Natural killer cell treated with Interleukin-12 subunit alpha and Interleukin-12 subunit beta and Interleukin-15 and Interleukin-18, amount 100 ng/mL, for 72 hours (primary cell): ENCODE results near the gene SLC9A7. TPM values are rescaled to one million over a fixed set of nuclear protein-coding genes. Genes with fewer than 3 reads are reported as not detected.
A peak's percentile ranks its signal among the peaks of the same experiment; 100 is the strongest.
"Not testable (repeated sequence)": the region's sequence is repeated elsewhere in the genome, so short reads cannot be mapped to it uniquely, and the experiment has no call there.

Experiments
- ATAC-seq, 2 donors: fragments of 150-1000 bp; cut with Tn5 transposase in 1 of 2; sonication (Bioruptor Pico), chemical (Tn5 transposase) in 1 of 2; 2 replicates each; pipeline ENCODE4 v1.10.0; 2021
- DNase-seq: peaks from one replicate; pipeline ENCODE4 v3.0.0; 2022; ENCODE audit warnings: low spot score
- H3K27ac Mint-ChIP-seq, 2 donors: 1 replicate in 1 of 2; 2 replicates in 1 of 2; pipeline ENCODE4 v1.8.0; 2022; ENCODE audit warnings: mixed read lengths in 2 of 2, mild to moderate bottlenecking in 1 of 2, moderate library complexity in 1 of 2
- H3K27me3 Mint-ChIP-seq, 2 donors: 1 replicate in 1 of 2; 2 replicates in 1 of 2; pipeline ENCODE4 v1.8.0; 2022; ENCODE audit warnings: mixed read lengths in 2 of 2
- H3K36me3 Mint-ChIP-seq: one replicate; pipeline ENCODE4 v1.8.0; 2022; ENCODE audit warnings: mixed read lengths
- H3K4me1 Mint-ChIP-seq, 2 donors: 1 replicate in 1 of 2; 2 replicates in 1 of 2; pipeline ENCODE4 v1.8.0; 2022; ENCODE audit warnings: low read depth in 2 of 2, mixed read lengths in 2 of 2, mild to moderate bottlenecking in 1 of 2
- H3K4me3 Mint-ChIP-seq: one replicate; pipeline ENCODE4 v1.8.0; 2022; ENCODE audit warnings: mixed read lengths
- H3K9me3 Mint-ChIP-seq: 2 replicates; pipeline ENCODE4 v1.8.0; 2022; ENCODE audit warnings: mixed read lengths
- total RNA-seq, 2 donors: library from RNA; stranded (reverse); gene quantifications; one replicate each; pipeline ENCODE4 v1.2.3, GENCODE V29; 2022

The SLC9A7 gene
- total RNA-seq = 1 to 10 TPM; 1.6 to 3.7 TPM

- peaks cover 11 to 27% of the 10 kb centered on the region in 2 donors for H3K27me3 Mint-ChIP-seq
- no peak within 1 kb of the TSS for H3K27ac Mint-ChIP-seq
- peak within 1 kb of the TSS; percentile 84 for H3K4me3 Mint-ChIP-seq
- ATAC-seq = peak; percentile 87 to 95
- peaks cover 6 to 8% of the 10 kb centered on the region in 2 donors for H3K4me1 Mint-ChIP-seq
- DNase-seq = peak; percentile 75
- no peaks in the 10 kb centered on the region for H3K36me3 Mint-ChIP-seq
- no peaks in the 10 kb centered on the region for H3K9me3 Mint-ChIP-seq
Measured at GRCh38 chrX:46758956-46759644, at the start of gene SLC9A7. Gene SLC9A7, minus strand, starts transcription at chrX:46759118. Its CDS starts 89 bp downstream, at chrX:46759029.

GRCh38 chrX:46805270-46805669 is 46.4 kb upstream of the SLC9A7 start:
- H3K9me3 Mint-ChIP-seq = no peaks in the 10 kb centered on the region
- peaks cover 14 to 19% of the 10 kb centered on the region in 2 donors for H3K27me3 Mint-ChIP-seq
- H3K27ac Mint-ChIP-seq = no peak overlapping the region
- H3K4me3 Mint-ChIP-seq = no peak overlapping the region
- no peaks in the 10 kb centered on the region for H3K4me1 Mint-ChIP-seq
- ATAC-seq (no peak), DNase-seq (no peak)
- no peaks in the 10 kb centered on the region for H3K36me3 Mint-ChIP-seq

- no peak for DNase-seq
- no peak overlapping the region for H3K4me3 Mint-ChIP-seq
- no peaks in the 10 kb centered on the region for H3K9me3 Mint-ChIP-seq
- peaks cover 11 to 14% of the 10 kb centered on the region in 2 donors for H3K27me3 Mint-ChIP-seq
- no peak overlapping the region for H3K27ac Mint-ChIP-seq
- ATAC-seq = no peak
- no peaks in the 10 kb centered on the region for H3K36me3 Mint-ChIP-seq
- H3K4me1 Mint-ChIP-seq = no peaks in the 10 kb centered on the region
Measured at GRCh38 chrX:46803140-46803539, 44.2 kb upstream of the SLC9A7 start.

GRCh38 chrX:46796574-46797191 is 37.8 kb upstream of the SLC9A7 start:
- H3K4me3 Mint-ChIP-seq = no peak overlapping the region
- no peaks in the 10 kb centered on the region for H3K9me3 Mint-ChIP-seq
- H3K36me3 Mint-ChIP-seq = no peaks in the 10 kb centered on the region
- DNase-seq (peak; percentile 73), ATAC-seq (peak in 1 of 2 donors; percentile 66)
- peaks cover 2 to 15% of the 10 kb centered on the region in 2 donors for H3K4me1 Mint-ChIP-seq
- H3K27ac Mint-ChIP-seq = no peak overlapping the region
- peaks cover 4 to 5% of the 10 kb centered on the region in 2 donors for H3K27me3 Mint-ChIP-seq

- Mint-ChIP-seq H3K9me3 (no peaks in the 10 kb centered on the region), H3K27me3 (no peaks in the 10 kb centered on the region), H3K27ac (peak overlapping the region in 1 of 2 donors; percentile 43), H3K4me1 (peaks cover 2 to 15% of the 10 kb centered on the region in 2 donors), H3K4me3 (no peak overlapping the region), H3K36me3 (no peaks in the 10 kb centered on the region)
- no peak for ATAC-seq
- DNase-seq = no peak
Measured at GRCh38 chrX:46793386-46794143, 34.6 kb upstream of the SLC9A7 start.

GRCh38 chrX:46792810-46793188 is 33.9 kb upstream of the SLC9A7 start:
- peak overlapping the region; percentile 60 for H3K4me3 Mint-ChIP-seq
- no peak for DNase-seq

GRCh38 chrX:46791927-46792809 is 33.2 kb upstream of the SLC9A7 start:
- ATAC-seq (peak; percentile 70 to 84), DNase-seq (no peak)
- no peaks in the 10 kb centered on the region for H3K36me3 Mint-ChIP-seq
- H3K27me3 Mint-ChIP-seq = no peaks in the 10 kb centered on the region
- H3K27ac Mint-ChIP-seq = peak overlapping the region; percentile 43 to 57
- H3K9me3 Mint-ChIP-seq = no peaks in the 10 kb centered on the region
- H3K4me3 Mint-ChIP-seq = peak overlapping the region; percentile 60
- H3K4me1 Mint-ChIP-seq = peaks cover 2 to 15% of the 10 kb centered on the region in 2 donors

More at GRCh38 chrX:46792810-46793188, 33.9 kb upstream of the SLC9A7 start:
- Mint-ChIP-seq H3K4me1 (peaks cover 2 to 15% of the 10 kb centered on the region in 2 donors), H3K27me3 (no peaks in the 10 kb centered on the region), H3K36me3 (no peaks in the 10 kb centered on the region), H3K27ac (peak overlapping the region; percentile 43 to 57), H3K9me3 (no peaks in the 10 kb centered on the region)
- no peak for ATAC-seq

GRCh38 chrX:46788902-46789301 is 30.0 kb upstream of the SLC9A7 start:
- no peaks in the 10 kb centered on the region for H3K36me3 Mint-ChIP-seq
- H3K27me3 Mint-ChIP-seq = peaks cover 0 to 4% of the 10 kb centered on the region in 2 donors
- no peak for DNase-seq
- no peak for ATAC-seq
- H3K4me1 Mint-ChIP-seq = peaks cover 2 to 15% of the 10 kb centered on the region in 2 donors
- H3K27ac Mint-ChIP-seq = no peak overlapping the region
- H3K9me3 Mint-ChIP-seq = no peaks in the 10 kb centered on the region
- H3K4me3 Mint-ChIP-seq = no peak overlapping the region

GRCh38 chrX:46784437-46784836 is 25.5 kb upstream of the SLC9A7 start:
- H3K9me3 Mint-ChIP-seq, DNase-seq, H3K4me1 Mint-ChIP-seq, H3K36me3 Mint-ChIP-seq, H3K4me3 Mint-ChIP-seq, H3K27ac Mint-ChIP-seq, ATAC-seq, H3K27me3 Mint-ChIP-seq: not testable (repeated sequence)

GRCh38 chrX:46782034-46782433 is 23.1 kb upstream of the SLC9A7 start:
- Mint-ChIP-seq H3K4me3 (no peak overlapping the region), H3K27me3 (peaks cover 0 to 13% of the 10 kb centered on the region in 2 donors), H3K9me3 (no peaks in the 10 kb centered on the region), H3K36me3 (no peaks in the 10 kb centered on the region), H3K4me1 (no peaks in the 10 kb centered on the region), H3K27ac (no peak overlapping the region)
- no peak for DNase-seq
- no peak for ATAC-seq

GRCh38 chrX:46777971-46778810 is 19.3 kb upstream of the SLC9A7 start:
- Mint-ChIP-seq H3K4me3 (no peak overlapping the region), H3K36me3 (no peaks in the 10 kb centered on the region), H3K27ac (no peak overlapping the region), H3K27me3 (peaks cover 0 to 10% of the 10 kb centered on the region in 2 donors), H3K4me1 (no peaks in the 10 kb centered on the region), H3K9me3 (no peaks in the 10 kb centered on the region)
- ATAC-seq (no peak), DNase-seq (no peak)

- Mint-ChIP-seq H3K4me1 (no peaks in the 10 kb centered on the region), H3K9me3 (no peaks in the 10 kb centered on the region), H3K27me3 (peaks cover 0 to 22% of the 10 kb centered on the region in 2 donors), H3K36me3 (no peaks in the 10 kb centered on the region), H3K27ac (no peak overlapping the region), H3K4me3 (no peak overlapping the region)
- ATAC-seq (no peak), DNase-seq (no peak)
Measured at GRCh38 chrX:46770817-46771163, 11.9 kb upstream of the SLC9A7 start.
